HG02610 (cell line): ENCODE results near the gene ADGB.
"Not testable (repeated sequence)": the region's sequence is repeated elsewhere in the genome, so short reads cannot be mapped to it uniquely, and the experiment has no call there.

Experiments used
- ATAC-seq: cut with Tn5 transposase; IDR thresholded peaks from one replicate; pipeline ENCODE4 v1.9.1; 2021; ENCODE audit warnings: mild to moderate bottlenecking, moderate library complexity; ENCODE audit not compliant: unreplicated experiment

ADGB gene

GRCh38 chr6:146814148-146814750 is 215.5 kb downstream of the ADGB start:
- no peak for ATAC-seq

GRCh38 chr6:146815511-146816462 is 217.0 kb downstream of the ADGB start:
- not testable (repeated sequence) for ATAC-seq

GRCh38 chr6:146819596-146820320 is 221.0 kb downstream of the ADGB start:
- no peak for ATAC-seq

GRCh38 chr6:146827216-146827928 is 228.6 kb downstream of the ADGB start:
- no peak for ATAC-seq

- no peak for ATAC-seq
These were observed 231.2 kb downstream of the ADGB start for GRCh38 chr6:146829792-146830565.

- no peak for ATAC-seq
These were observed 234.4 kb downstream of the ADGB start for GRCh38 chr6:146833157-146833556.

GRCh38 chr6:146840216-146840615 is 241.4 kb downstream of the ADGB start:
- no peak for ATAC-seq

- ATAC-seq = no peak
These were observed 241.9 kb downstream of the ADGB start for GRCh38 chr6:146840641-146841040.

- ATAC-seq = no peak
These were observed 248.7 kb downstream of the ADGB start for GRCh38 chr6:146847426-146847825.

- no peak for ATAC-seq
These were observed 251.6 kb downstream of the ADGB start for GRCh38 chr6:146850238-146850896.

GRCh38 chr6:146850981-146851380 is 252.2 kb downstream of the ADGB start:
- ATAC-seq = no peak

GRCh38 chr6:146851837-146852236 is 253.1 kb downstream of the ADGB start:
- ATAC-seq = peak; percentile 35

- ATAC-seq = not testable (repeated sequence)
These were observed 255.9 kb downstream of the ADGB start for GRCh38 chr6:146854521-146855255.

GRCh38 chr6:146855889-146856288 is 257.1 kb downstream of the ADGB start:
- ATAC-seq = no peak

- ATAC-seq = peak; percentile 72
These were observed 257.5 kb downstream of the ADGB start for GRCh38 chr6:146856296-146856695.

- ATAC-seq = peak; percentile 79
These were observed 258.6 kb downstream of the ADGB start for GRCh38 chr6:146857180-146857979.

GRCh38 chr6:146857980-146858347 is 259.2 kb downstream of the ADGB start:
- ATAC-seq = peak; percentile 10

- ATAC-seq = no peak
These were observed 260.4 kb downstream of the ADGB start for GRCh38 chr6:146859206-146859605.
